Cardiac fibroblast (primary cell): ENCODE measurements around the gene CNGA4.

Experiments
- DNase-seq, 2 donors: peaks; one replicate each; pipeline versions ENCODE4 v3.0.0 to v3.0.0-alpha.2; 2010; ENCODE audit warnings: low read depth in 2 of 2
- H3K4me3 ChIP-seq, 2 donors: replicated peaks in 1 of 2; 1 replicate in 1 of 2; 2 replicates in 1 of 2; pipeline ENCODE4 v1.5.1; 2011; ENCODE audit warnings: low read depth in 2 of 2, low read length in 2 of 2, mild to moderate bottlenecking in 2 of 2, moderate library complexity in 1 of 2
- CTCF ChIP-seq: IDR thresholded peaks from one replicate; pipeline ENCODE4 v1.5.1; 2011; ENCODE audit warnings: low read depth, mild to moderate bottlenecking, low read length, inconsistent platforms

Gene CNGA4

GRCh38 chr11:6238902-6239301 lies at the start of gene CNGA4:
Gene CNGA4, plus strand, starts transcription at chr11:6239089. Its CDS starts 118 bp downstream, at chr11:6239207.
- no peak within 1 kb of the TSS for H3K4me3 ChIP-seq
- DNase-seq = no peak
- no peak for TF ChIP-seq CTCF

GRCh38 chr11:6191742-6192141 lies 47.1 kb upstream of the CNGA4 start:
- DNase-seq = no peak
- H3K4me3 ChIP-seq = no peak overlapping the region

GRCh38 chr11:6194065-6194581 lies 44.8 kb upstream of the CNGA4 start:
- DNase-seq = no peak
- TF ChIP-seq CTCF = no peak
- no peak overlapping the region for H3K4me3 ChIP-seq

More at GRCh38 chr11:6191742-6192141, 47.1 kb upstream of the CNGA4 start:
- no peak for TF ChIP-seq CTCF

GRCh38 chr11:6196396-6196795 lies 42.5 kb upstream of the CNGA4 start:
- no peak for DNase-seq
- no peak overlapping the region for H3K4me3 ChIP-seq
- no peak for TF ChIP-seq CTCF

- TF ChIP-seq CTCF = no peak
- H3K4me3 ChIP-seq = no peak overlapping the region
- DNase-seq = no peak
Measured at GRCh38 chr11:6197466-6198200, 41.3 kb upstream of the CNGA4 start.

GRCh38 chr11:6199174-6199810 lies 39.6 kb upstream of the CNGA4 start, which contains the start of gene OR52W1:
Gene OR52W1, plus strand, starts transcription at chr11:6199224. Its CDS starts 0 bp downstream, at chr11:6199224.
- no peak for TF ChIP-seq CTCF
- H3K4me3 ChIP-seq = no peak within 1 kb of the TSS
- DNase-seq = no peak
